Activated naive CD4-positive, alpha-beta T cell treated with anti-CD3 and anti-CD28 coated beads, Interleukin-2, amount 50 U/mL, for 24 hours (primary cell): ENCODE measurements around the gene ADAMTS2.

Experiments
- H3K27ac Mint-ChIP-seq: one replicate; pipeline ENCODE4 v1.8.0; 2021; ENCODE audit warnings: mild to moderate bottlenecking, mixed read lengths
- H3K27me3 Mint-ChIP-seq: one replicate; pipeline ENCODE4 v1.8.0; 2021; ENCODE audit warnings: mixed read lengths
- H3K36me3 Mint-ChIP-seq: one replicate; pipeline ENCODE4 v1.8.0; 2021; ENCODE audit warnings: mixed read lengths
- H3K4me1 Mint-ChIP-seq: one replicate; pipeline ENCODE4 v1.8.0; 2021; ENCODE audit warnings: mixed read lengths
- H3K4me3 Mint-ChIP-seq: one replicate; pipeline ENCODE4 v1.8.0; 2021; ENCODE audit warnings: mild to moderate bottlenecking, mixed read lengths
- H3K9me3 Mint-ChIP-seq: one replicate; pipeline ENCODE4 v1.8.0; 2021; ENCODE audit warnings: mixed read lengths

Gene ADAMTS2

DNA sequence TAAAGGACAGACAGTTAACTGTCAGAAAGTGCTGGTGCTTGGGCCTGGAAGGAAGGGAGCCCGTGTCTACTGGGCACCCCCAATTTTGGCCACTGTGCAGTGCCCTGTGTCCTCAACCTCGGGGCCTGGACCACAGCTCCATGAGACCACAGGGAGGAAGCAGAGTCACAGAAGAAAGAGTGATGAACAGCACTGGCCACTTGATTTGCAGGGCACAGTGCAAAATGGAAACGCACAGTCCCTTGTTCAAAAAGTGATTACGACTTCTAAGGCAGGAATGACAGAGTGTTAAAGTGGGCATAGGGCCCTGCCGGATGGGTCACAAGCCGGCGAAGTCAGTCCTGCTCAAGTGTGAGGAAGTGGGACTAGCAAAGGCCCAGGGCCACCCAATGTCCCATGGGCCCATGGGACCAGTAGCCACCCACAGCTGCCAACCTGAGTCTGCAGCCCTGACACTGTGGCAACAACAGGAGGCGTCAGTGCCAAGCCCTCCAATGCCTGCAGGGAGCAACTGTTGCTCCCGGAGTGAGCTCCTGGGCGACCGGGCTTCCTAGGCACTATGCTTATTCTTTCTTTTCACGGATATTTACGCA lies 85.4 kb downstream of the ADAMTS2 start:
- Mint-ChIP-seq H3K9me3 (no peaks in the 10 kb centered on the region), H3K36me3 (no peaks in the 10 kb centered on the region), H3K27me3 (no peaks in the 10 kb centered on the region), H3K27ac (no peak overlapping the region), H3K4me3 (no peak overlapping the region), H3K4me1 (no peaks in the 10 kb centered on the region)

DNA sequence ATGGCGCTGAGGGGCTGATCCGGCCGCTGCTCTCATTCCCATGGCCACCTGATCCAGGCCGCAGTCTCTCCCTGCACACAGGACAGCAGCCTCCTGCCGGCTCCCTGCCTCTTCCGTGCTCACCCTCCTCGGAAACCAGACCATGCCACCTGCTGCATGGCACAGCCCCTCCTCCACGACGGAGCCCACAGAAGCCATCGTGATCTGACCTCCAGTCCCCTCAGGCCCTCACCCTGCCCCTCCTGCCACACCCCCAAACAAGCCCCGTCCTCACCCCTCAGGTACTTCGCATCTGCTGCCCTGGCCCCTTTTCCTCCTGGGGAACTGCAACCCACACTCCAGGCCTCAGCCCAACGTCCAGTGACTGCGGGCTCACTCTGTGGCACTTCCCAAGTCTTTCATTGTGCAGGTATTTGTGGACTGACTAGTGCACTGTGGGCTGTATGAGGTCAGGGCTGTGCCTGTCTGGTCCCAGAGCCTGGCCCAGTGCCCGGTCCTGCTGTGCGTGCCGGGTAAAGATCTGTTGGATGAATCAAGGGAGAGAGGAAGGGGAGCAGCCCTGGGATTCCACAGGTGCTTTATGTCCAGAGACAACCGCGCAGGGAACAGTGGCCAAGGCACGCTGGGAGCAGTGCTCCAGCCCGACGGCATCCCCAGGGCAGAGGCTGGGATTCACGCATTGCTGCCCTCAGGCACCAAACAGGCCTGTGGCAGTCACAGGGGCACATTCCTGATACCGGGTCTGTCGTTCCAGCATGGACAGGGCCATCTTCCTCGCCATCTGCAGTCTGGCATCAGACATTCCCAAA lies 86.1 kb downstream of the ADAMTS2 start:
- Mint-ChIP-seq H3K27me3 (no peaks in the 10 kb centered on the region), H3K4me1 (no peaks in the 10 kb centered on the region), H3K36me3 (no peaks in the 10 kb centered on the region), H3K4me3 (no peak overlapping the region), H3K27ac (no peak overlapping the region), H3K9me3 (no peaks in the 10 kb centered on the region)

DNA sequence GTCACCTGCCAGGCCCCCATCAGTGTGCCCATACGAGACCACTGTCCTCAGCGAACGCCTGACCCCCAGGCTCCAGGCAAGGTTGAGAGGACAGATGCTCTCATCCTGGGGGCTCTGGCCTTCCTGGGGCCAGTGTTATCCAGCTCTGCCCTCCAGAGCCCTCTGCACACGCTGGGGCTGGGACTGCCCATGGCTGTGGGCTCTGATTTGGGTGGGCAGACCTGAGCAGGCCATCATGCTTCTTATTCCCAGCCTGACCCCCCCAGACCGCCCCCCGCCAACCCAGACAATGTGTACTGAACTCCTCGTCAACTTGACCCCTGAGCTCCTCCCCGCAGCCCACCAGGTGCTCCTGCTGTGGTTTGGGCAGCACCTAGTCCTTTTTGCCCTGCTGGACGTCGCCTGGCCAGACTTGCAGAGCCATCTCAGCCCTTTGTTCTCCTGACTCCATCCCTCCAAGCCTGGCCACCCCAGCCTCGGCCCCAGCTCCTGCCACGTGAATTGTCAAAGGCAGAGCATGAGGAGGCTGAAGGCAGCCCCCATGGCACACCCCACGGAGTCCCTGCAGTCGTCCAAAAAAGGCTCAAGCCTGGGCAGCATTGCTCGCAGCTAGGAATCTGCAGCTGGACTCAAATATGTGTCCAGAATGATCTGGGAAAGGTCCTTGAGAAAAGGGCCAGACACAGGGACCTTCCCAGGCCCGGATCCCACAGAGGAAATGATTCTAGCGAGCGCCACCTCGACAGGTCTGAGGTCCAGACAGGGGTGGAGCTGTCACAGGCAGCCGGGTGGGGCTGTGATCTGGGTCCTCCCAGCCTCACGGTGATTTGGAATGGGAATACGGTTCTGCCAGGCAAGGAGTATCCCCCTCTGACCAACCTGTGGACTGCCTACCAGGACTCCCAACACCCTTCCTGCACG lies 87.0 kb downstream of the ADAMTS2 start:
- no peaks in the 10 kb centered on the region for H3K27me3 Mint-ChIP-seq
- H3K36me3 Mint-ChIP-seq = no peaks in the 10 kb centered on the region

DNA sequence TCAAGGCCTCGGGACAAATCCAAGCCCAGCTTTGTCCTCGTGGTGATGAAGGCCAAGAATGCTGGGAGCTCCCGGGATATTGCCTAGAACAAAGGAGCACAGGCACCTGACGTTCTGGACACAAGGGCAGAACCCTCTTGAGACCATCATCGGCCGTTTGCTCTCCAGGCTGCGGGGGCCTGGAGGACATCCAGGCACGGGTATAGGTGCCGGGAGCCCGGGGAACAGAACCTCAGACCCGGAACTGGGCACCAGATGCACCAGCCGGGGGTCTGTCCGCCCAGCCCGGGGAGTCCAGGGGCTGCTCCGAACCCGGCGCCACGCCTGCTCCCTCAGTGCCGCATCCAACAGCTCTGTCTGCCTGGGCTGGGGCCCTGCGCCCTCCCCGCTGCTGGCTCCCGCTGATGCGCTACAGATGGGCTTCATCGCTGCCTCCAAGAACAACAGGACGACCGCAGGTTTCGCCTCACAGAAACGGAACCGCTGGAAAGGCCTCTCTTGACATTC lies 88.0 kb downstream of the ADAMTS2 start:
- no peak overlapping the region for H3K27ac Mint-ChIP-seq
- H3K36me3 Mint-ChIP-seq = no peaks in the 10 kb centered on the region

More for the DNA sequence above, 87.0 kb downstream of the ADAMTS2 start:
- H3K4me3 Mint-ChIP-seq = no peak overlapping the region
- H3K4me1 Mint-ChIP-seq = no peaks in the 10 kb centered on the region
- no peak overlapping the region for H3K27ac Mint-ChIP-seq
- no peaks in the 10 kb centered on the region for H3K9me3 Mint-ChIP-seq

DNA sequence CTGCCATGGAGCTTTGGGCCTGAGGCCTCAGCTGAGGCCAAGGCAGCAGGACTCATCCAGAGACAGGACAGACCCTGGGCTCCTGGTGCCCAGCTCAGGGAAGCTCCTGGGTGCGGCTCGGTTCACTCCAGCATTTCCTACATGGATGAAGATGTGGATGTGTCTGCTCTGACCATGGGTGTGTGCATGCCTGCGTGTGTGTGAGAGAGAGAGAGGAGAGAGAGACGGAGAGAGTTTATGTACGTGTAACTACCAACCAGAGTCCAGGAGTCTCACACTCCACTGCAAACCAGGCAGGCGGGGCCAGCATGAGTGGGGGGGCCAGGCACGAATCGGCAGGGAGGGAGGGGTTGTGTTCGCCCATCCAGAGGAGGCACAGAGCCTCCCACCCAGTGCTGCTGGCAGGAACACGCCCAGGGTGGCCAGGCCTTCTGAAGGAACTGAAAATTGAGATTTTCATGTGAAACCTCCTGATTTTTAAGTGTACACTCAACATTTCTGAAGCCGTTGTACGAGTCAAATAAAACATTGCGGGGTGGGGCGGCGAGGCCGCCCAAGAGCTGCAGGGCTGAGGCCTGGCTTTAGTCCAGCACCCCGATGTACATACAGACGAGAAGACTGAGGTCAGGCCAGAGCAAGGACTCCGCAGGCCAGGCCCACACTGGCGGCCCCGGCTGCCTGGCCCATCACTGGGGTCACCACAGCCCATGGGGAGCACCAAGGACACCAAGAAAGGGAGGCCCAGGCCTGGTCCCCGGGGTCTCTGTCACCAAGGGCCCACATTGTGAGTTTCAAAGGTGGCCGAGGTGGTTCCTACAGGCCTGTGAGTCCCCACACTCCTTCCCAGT lies 88.7 kb downstream of the ADAMTS2 start:
- Mint-ChIP-seq H3K36me3 (no peaks in the 10 kb centered on the region), H3K27me3 (no peaks in the 10 kb centered on the region), H3K4me1 (no peaks in the 10 kb centered on the region), H3K4me3 (no peak overlapping the region), H3K9me3 (no peaks in the 10 kb centered on the region), H3K27ac (no peak overlapping the region)

More for the DNA sequence above, 88.0 kb downstream of the ADAMTS2 start:
- H3K4me3 Mint-ChIP-seq = no peak overlapping the region
- H3K4me1 Mint-ChIP-seq = no peaks in the 10 kb centered on the region
- no peaks in the 10 kb centered on the region for H3K9me3 Mint-ChIP-seq
- no peaks in the 10 kb centered on the region for H3K27me3 Mint-ChIP-seq

DNA sequence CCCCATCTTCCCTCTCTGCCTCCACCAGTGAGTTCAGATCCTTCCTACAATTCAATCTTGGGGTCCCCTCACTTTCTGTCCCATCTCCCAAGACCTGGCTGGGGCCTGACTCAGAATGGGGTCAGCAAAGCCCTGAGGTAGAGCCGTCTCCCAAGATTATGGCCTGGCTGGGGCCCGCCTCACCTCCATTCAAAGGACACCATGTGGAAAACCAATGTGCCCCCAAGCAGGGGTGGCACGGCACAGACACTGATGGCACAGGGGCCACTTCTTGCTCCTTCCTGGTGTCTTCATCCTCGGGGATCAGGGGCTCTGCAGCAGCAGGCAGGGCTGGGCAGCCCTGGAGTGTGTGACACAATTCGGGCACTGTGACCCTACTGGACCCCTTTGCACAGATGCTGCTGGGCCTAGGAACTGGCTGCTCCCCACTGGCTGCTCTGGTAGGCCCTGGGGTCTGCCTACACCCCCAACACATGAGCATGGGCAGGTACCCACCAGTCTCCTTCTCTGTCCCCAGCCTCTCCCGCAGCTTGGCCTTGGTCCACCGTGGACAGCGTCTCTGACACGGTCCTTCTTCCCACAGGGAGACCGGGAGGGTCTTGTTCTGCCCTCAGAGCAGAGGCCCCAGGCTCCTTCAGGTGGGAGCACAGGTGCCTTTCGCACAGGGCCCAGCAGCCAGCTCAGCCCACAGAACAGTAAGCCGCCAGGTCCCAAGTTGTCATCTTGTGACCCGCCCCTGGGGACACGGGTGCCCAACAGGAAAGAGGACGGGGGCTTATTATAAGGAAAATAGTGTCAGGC lies 89.5 kb downstream of the ADAMTS2 start:
- no peak overlapping the region for H3K4me3 Mint-ChIP-seq
- H3K4me1 Mint-ChIP-seq = no peaks in the 10 kb centered on the region
- no peaks in the 10 kb centered on the region for H3K36me3 Mint-ChIP-seq
- H3K27ac Mint-ChIP-seq = no peak overlapping the region
- no peaks in the 10 kb centered on the region for H3K27me3 Mint-ChIP-seq
- no peaks in the 10 kb centered on the region for H3K9me3 Mint-ChIP-seq

DNA sequence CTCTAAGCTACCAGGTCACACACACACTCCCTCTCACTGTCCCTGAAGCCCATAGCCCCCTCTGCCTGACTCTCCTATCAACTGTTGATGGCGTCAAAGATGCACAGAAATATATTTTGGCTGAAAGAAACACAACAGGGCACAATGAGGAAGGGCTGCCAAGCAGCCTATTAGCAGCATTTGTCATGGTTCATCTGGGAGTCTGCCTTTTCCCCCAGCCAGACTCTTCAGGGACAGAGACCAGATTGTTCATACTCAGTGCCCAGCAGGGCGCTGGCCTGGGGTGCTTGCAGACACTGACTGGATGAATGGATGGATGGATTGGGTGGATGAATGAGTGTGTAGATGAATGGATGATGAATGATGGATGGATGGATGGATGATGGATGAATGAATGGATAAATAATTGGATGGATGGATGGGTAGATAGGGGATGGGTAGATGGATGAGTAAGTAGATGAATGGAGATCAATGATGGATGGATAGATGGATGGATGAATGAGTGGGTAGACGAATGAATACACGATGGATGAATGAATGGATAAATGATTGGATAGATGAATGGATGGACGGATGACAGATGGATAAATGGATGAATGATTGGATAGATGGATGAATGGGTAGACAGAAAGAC lies 90.5 kb downstream of the ADAMTS2 start:
- Mint-ChIP-seq H3K36me3 (no peaks in the 10 kb centered on the region), H3K9me3 (no peaks in the 10 kb centered on the region), H3K27me3 (no peaks in the 10 kb centered on the region), H3K4me3 (no peak overlapping the region), H3K4me1 (no peaks in the 10 kb centered on the region), H3K27ac (no peak overlapping the region)

DNA sequence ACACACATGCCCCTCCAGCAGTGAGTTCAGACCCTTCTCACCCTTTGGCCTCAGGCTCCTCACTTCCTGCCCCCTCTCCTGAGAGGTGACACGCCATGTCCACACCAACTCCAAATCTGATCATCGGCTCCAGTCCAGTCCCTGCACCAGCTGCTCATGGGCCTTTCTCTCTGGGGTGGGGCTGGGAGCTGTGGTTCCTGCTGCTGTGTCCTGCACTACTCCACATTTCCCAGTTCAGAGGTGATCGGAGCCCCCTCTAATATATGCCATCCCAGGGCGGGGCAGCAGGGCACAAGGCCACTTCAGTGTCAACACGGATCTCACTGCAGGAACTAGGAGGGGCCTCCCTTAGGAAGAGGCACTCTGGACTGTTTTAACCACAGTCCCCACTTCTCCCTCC lies 91.5 kb downstream of the ADAMTS2 start:
- Mint-ChIP-seq H3K27ac (no peak overlapping the region), H3K36me3 (no peaks in the 10 kb centered on the region), H3K27me3 (no peaks in the 10 kb centered on the region), H3K9me3 (no peaks in the 10 kb centered on the region), H3K4me1 (no peaks in the 10 kb centered on the region), H3K4me3 (no peak overlapping the region)

DNA sequence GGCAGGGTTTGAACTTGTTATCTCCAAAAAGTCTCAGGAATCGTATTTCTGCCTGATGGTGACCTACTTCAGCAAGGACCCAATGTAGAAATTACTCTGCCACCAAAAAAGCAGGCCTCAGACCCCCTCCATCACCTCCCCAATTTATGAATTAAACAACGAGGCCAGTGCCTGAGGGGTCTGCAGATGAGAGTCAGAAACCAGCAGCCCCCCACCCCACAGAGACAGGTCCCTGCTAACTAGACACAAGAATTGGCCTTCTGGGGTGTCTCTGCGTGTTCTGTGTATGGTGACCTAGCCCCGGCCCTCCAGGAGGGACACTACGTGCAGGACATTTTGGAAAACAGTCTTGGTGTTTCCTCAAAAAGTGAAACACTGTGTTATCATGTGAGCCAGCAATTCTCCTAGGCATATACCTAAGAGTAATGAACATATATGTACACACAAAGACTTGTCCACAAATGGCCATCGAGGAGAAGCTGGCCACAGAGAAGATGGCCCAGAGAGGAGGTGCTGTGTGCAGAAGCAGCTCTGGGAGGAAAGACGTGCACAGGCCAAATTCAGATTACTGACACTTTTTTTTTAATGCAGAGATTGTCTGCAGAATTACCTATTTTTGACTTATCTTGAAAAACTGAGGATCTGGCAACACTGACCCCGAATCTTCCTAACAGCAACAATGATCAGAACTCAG lies 93.8 kb downstream of the ADAMTS2 start:
- Mint-ChIP-seq H3K9me3 (peaks cover 10% of the 10 kb centered on the region), H3K27me3 (no peaks in the 10 kb centered on the region), H3K27ac (no peak overlapping the region), H3K4me1 (no peaks in the 10 kb centered on the region), H3K36me3 (no peaks in the 10 kb centered on the region), H3K4me3 (no peak overlapping the region)

DNA sequence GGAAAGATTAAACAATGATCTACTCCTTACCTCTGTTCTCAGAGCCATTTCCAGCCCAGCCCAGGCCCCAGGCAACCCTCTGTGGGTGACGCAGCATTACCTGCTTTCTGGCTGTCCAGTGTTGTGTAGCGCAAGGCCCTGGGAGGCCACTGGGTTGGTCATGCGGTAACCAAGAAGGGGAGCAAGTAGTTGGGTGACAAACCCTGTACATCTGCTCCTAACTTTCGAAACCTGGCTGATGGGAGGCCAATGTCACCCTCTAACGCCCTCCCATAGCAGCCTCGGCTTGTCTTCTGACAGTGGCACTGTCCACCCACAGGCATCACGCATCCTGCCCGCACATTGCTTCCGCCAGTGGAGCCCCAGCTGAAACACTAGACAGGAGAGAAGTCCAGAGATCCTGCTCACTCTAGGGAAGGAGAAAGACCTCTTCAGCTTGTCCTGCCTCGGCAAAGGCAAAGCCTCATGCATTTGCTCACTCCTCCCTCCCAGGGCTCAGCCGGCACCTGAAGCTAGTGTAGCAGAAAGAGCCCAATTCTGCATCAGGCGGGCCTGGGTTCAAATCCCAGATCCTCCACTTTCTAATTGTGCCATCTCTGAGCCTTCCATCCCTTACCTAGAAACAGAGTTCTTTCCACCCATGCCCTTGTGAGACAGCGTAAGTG lies 94.6 kb downstream of the ADAMTS2 start:
- Mint-ChIP-seq H3K27me3 (no peaks in the 10 kb centered on the region), H3K4me3 (no peak overlapping the region), H3K27ac (no peak overlapping the region), H3K4me1 (no peaks in the 10 kb centered on the region), H3K9me3 (peaks cover 13% of the 10 kb centered on the region), H3K36me3 (no peaks in the 10 kb centered on the region)

DNA sequence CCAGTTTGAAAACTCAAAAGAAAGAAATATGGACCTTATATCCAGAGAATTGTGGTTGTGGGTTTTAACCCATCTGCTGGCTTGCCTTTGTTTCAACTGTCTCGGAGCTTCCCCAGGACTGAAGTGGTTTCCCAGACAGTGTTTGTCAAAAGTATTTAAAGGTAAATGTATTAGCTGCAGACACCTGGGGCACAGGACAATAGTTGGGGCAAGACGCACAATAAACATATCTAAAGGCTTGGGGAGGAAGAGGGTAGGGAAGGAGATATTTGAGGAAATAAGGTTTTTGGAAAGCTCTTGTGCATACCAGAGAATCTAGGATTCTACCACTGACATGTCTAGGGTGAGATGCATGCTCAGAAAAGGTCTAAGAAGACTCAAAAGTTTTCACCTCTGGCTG lies 99.0 kb downstream of the ADAMTS2 start:
- no peaks in the 10 kb centered on the region for H3K36me3 Mint-ChIP-seq
- H3K27me3 Mint-ChIP-seq = no peaks in the 10 kb centered on the region
- H3K4me3 Mint-ChIP-seq = no peak overlapping the region
- H3K4me1 Mint-ChIP-seq = no peaks in the 10 kb centered on the region
- no peak overlapping the region for H3K27ac Mint-ChIP-seq
- H3K9me3 Mint-ChIP-seq = peaks cover 13% of the 10 kb centered on the region

DNA sequence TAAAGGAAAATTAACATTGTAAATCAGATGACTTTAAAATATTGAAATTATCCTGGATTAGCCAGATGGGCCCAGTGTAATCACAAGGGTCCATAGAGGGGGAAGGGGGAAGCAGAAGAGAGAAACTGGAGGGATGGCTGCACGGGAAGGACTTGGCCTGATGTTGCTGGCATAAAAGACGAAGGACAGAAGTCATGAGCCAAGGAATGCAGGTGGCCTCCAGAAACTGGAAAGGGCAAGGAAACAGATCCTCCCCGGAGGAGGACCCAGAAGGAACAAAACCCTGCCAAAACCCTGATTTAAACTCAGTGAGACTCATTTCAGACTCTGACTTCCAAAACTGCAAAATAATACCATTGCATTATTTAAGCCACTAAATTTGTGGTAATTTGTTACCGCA lies 100.2 kb downstream of the ADAMTS2 start:
- Mint-ChIP-seq H3K4me3 (no peak overlapping the region), H3K27me3 (peaks cover 3% of the 10 kb centered on the region), H3K36me3 (no peaks in the 10 kb centered on the region)

DNA sequence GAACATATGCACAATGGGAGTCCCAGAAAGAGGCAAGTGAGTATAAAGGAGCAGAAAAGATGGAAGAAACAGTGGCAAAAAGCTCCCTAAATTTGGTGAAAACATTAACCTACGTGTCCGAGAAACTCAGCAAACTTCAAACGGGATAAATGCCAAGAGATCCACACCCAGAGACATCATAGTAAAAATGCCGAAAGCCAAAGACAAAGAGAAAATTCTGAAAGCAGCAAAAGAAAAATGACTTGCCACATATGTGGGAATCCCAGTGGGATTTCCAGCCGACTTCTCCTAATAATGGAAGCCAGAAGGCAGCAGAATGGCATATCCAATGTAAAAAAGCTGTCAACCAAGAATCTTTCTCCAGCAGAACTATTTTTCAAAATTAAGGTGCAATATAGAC lies 101.2 kb downstream of the ADAMTS2 start:
- Mint-ChIP-seq H3K4me3 (no peak overlapping the region), H3K4me1 (no peaks in the 10 kb centered on the region), H3K9me3 (peaks cover 13% of the 10 kb centered on the region), H3K27me3 (peaks cover 3% of the 10 kb centered on the region), H3K36me3 (no peaks in the 10 kb centered on the region), H3K27ac (no peak overlapping the region)

More for the DNA sequence above, 100.2 kb downstream of the ADAMTS2 start:
- Mint-ChIP-seq H3K27ac (no peak overlapping the region), H3K4me1 (no peaks in the 10 kb centered on the region), H3K9me3 (peaks cover 13% of the 10 kb centered on the region)
